Measurements from ENCODE around the gene TOP2A. TPM values are rescaled to one million over a fixed set of nuclear protein-coding genes. Genes with fewer than 3 reads are reported as not detected.
A peak's percentile ranks its signal among the peaks of the same experiment; 100 is the strongest.

TOP2A gene
- total RNA-seq, 2 donors from 2014 or later, result 0.31 to 3.7 TPM

GRCh38 chr17:40349895-40350688 is 67.6 kb downstream of the TOP2A start:
- peaks cover 54% of the 10 kb centered on the region for H3K36me3 ChIP-seq
- DNase-seq (ENCODE audit: low spot score), result peak; percentile 76
- no peak overlapping the region for H3K4me3 ChIP-seq
- TF ChIP-seq CTCF (IDR thresholded peaks at IDR 0.05), result no peak
- peak overlapping the region; percentile 21 to 95 for H3K27ac ChIP-seq
- H3K9me3 ChIP-seq, result no peaks in the 10 kb centered on the region
- H3K27me3 ChIP-seq, result no peaks in the 10 kb centered on the region
- peaks cover 0 to 77% of the 10 kb centered on the region in 2 donors for H3K4me1 ChIP-seq

GRCh38 chr17:40349477-40349894 is 68.2 kb downstream of the TOP2A start:
- Histone ChIP-seq H3K27ac (peak overlapping the region; percentile 95 to 98), H3K27me3 (no peaks in the 10 kb centered on the region), H3K4me3 (no peak overlapping the region), H3K36me3 (peaks cover 50% of the 10 kb centered on the region), H3K4me1 (peaks cover 0 to 77% of the 10 kb centered on the region in 2 donors), H3K9me3 (no peaks in the 10 kb centered on the region)
- no peak for DNase-seq (ENCODE audit: low spot score)
- no peak for TF ChIP-seq CTCF (IDR thresholded peaks at IDR 0.05)

- TF ChIP-seq CTCF (IDR thresholded peaks at IDR 0.05), result no peak
- peak overlapping the region; percentile 95 to 98 for H3K27ac ChIP-seq
- peaks cover 0 to 80% of the 10 kb centered on the region in 2 donors for H3K4me1 ChIP-seq
- no peaks in the 10 kb centered on the region for H3K9me3 ChIP-seq
- DNase-seq (ENCODE audit: low spot score), result no peak
- H3K4me3 ChIP-seq, result no peak overlapping the region
- peaks cover 43% of the 10 kb centered on the region for H3K36me3 ChIP-seq
- no peaks in the 10 kb centered on the region for H3K27me3 ChIP-seq
Observed at GRCh38 chr17:40348562-40349476, 68.9 kb downstream of the TOP2A start.

GRCh38 chr17:40348136-40348504 is 69.6 kb downstream of the TOP2A start:
- Histone ChIP-seq H3K4me1 (peaks cover 0 to 87% of the 10 kb centered on the region in 2 donors), H3K9me3 (no peaks in the 10 kb centered on the region), H3K4me3 (no peak overlapping the region), H3K27me3 (no peaks in the 10 kb centered on the region), H3K36me3 (peaks cover 39% of the 10 kb centered on the region), H3K27ac (peak overlapping the region; percentile 95 to 98)
- no peak for DNase-seq (ENCODE audit: low spot score)
- TF ChIP-seq CTCF (IDR thresholded peaks at IDR 0.05), result no peak

GRCh38 chr17:40347319-40348135 is 70.2 kb downstream of the TOP2A start:
- Histone ChIP-seq H3K27ac (peak overlapping the region; percentile 95 to 98), H3K9me3 (no peaks in the 10 kb centered on the region), H3K4me3 (peak overlapping the region in 1 of 2 donors; percentile 85), H3K27me3 (no peaks in the 10 kb centered on the region), H3K36me3 (peaks cover 33% of the 10 kb centered on the region), H3K4me1 (peaks cover 0 to 92% of the 10 kb centered on the region in 2 donors)
- DNase-seq (ENCODE audit: low spot score), result no peak
- no peak for TF ChIP-seq CTCF (IDR thresholded peaks at IDR 0.05)

All from right atrium auricular region (tissue), 2 donors.